Mammary epithelial cell (primary cell): ENCODE measurements around the gene S100A3.

Experiments used
- EZH2 ChIP-seq: IDR thresholded peaks from 2 replicates; pipeline ENCODE4 v1.6.1; 2012; ENCODE audit warnings: low read length, inconsistent platforms, borderline replicate concordance
- TF ChIP-seq, protein P1 (sequence below), 2 donors: IDR thresholded peaks in 1 of 2; conservative IDR thresholded peaks in 1 of 2; 2 replicates each; pipeline ENCODE4 v1.5.1; 2011 to 2012; ENCODE audit warnings: inconsistent platforms in 2 of 2, low read length in 2 of 2, mild to moderate bottlenecking in 2 of 2, control low read depth in 1 of 2, low read depth in 1 of 2; ENCODE audit not compliant: insufficient read depth in 1 of 2; ENCODE audit errors: extremely low read depth in 1 of 2

DNA sequence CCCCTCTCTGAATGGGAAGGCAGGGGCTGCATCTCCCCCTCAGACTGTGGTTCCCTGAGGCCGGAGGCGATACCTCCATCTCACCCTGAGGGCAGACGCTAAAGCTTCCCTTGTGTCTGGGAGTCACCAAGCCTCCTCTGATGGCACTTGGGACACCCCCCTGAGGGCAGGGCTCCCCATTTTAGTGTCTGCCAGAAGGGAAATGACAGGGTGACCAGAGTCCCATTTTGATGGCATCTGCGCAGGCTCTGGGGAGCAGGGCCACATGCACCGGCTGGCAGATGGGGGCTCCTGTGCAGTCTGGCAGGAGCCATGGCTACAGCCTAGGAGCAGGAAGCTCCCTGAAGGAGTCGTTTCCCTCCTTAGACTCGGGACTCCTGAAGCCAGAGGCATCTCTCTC, 14.9 kb upstream of the S100A3 start:
- TF ChIP-seq, protein P1, sequence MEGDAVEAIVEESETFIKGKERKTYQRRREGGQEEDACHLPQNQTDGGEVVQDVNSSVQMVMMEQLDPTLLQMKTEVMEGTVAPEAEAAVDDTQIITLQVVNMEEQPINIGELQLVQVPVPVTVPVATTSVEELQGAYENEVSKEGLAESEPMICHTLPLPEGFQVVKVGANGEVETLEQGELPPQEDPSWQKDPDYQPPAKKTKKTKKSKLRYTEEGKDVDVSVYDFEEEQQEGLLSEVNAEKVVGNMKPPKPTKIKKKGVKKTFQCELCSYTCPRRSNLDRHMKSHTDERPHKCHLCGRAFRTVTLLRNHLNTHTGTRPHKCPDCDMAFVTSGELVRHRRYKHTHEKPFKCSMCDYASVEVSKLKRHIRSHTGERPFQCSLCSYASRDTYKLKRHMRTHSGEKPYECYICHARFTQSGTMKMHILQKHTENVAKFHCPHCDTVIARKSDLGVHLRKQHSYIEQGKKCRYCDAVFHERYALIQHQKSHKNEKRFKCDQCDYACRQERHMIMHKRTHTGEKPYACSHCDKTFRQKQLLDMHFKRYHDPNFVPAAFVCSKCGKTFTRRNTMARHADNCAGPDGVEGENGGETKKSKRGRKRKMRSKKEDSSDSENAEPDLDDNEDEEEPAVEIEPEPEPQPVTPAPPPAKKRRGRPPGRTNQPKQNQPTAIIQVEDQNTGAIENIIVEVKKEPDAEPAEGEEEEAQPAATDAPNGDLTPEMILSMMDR (conservative IDR thresholded peaks at IDR 0.05 in 1 of 2, IDR thresholded peaks at IDR 0.05 in 1 of 2; ENCODE audit: extremely low read depth in 1 of 2, insufficient read depth in 1 of 2, low read depth in 1 of 2, low read length in 2 of 2), result no peak
- TF ChIP-seq EZH2, result no peak
